Measurements from ENCODE around the gene VWF.
A peak's percentile ranks its signal among the peaks of the same experiment; 100 is the strongest.
"Not testable (repeated sequence)": the region's sequence is repeated elsewhere in the genome, so short reads cannot be mapped to it uniquely, and the experiment has no call there.

The VWF gene

DNA sequence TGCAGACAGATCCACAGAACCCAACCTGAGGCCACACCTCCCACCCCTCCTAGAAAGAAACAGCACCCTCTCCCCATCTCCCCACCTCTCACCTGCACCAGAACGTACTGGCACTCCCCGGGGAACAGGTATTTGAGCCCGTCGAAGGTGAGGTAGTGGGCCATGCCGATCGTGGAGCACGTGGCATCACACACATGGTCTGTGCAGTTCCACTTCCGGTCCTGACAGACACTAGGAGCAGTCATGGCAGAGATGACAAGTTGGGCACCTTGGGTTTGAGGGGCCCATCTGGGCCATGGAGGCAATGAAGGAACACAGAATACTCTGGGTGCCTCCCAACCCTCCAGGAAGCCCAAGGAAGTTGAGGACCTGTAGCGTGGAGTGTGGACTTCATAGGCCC, 89.9 kb downstream of the VWF start:
- DNase-seq (ENCODE audit: low read depth in 2 of 2) = no peak

DNA sequence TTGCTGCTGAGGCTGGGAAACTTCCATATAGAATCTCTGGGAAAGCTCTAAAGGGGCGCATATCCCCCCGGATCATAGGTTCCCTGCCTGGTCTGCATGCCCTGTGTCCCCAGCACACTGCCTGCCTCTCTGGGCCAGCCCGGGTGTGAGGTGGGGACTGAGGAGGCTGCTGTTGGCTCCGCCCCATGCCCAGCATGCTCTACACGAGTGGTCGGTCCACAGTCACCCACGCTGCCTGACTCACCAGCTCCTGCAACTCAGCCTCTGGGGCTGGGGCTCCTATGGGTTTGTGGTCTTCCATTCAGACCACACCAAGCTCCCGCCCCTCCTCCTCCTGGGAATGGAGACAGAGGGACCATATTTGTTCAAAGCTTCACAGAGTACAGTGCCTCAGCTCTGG, 90.9 kb downstream of the VWF start:
- no peak for DNase-seq (ENCODE audit: low read depth in 2 of 2)

DNA sequence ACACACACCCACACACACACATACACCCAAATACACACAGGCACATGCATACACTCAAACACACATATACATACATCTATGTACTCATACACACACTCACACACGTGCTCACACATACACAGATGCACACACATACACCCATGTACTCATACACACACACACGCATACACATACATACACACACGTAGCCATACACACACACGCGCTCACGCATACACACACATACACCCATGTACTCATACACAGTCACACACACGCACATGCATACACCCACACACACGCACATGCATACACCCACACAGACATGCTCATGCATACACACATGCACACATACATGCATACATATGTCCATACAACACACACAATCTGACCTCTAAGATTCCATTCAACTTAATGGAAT, 91.7 kb downstream of the VWF start:
- no peak for DNase-seq (ENCODE audit: low read depth in 2 of 2)

DNA sequence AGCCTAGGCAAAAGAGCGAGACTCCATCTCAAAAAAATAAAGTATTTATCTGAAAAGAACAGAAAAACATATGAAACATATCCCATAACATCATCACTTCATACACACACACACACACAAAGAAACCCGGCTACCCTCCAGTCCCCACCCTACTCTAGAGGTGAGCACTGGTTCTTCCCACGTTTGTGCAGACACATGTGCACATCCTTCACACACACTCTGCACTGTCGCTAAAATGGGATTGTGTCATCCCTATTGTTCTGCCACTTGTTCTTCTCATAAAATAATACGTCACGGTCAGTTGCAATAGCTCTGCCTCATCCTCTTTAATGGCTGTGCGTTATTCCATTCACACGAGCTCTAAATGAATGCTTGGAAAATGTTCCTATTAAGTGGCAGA, 93.5 kb downstream of the VWF start:
- no peak for DNase-seq (ENCODE audit: low read depth in 2 of 2)

DNA sequence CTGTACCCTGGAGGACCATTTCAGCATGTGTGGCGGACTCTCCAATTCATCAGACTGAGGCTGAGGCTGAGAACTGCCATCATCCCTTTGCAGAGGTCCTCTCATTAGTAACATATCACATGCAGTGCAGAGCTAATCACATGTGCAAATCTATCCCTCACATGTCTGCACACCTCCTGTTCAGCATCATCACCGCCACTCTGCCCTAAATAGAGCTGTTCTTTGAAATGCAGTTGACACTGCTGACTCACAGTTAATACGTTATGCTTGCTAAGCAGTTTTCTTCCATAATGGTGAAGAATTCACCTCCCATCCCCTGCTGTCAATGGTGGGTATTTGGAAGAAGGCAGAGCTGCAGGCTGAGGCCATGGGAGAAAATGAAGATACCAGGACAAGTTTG, 94.4 kb downstream of the VWF start:
- no peak for DNase-seq (ENCODE audit: low read depth in 2 of 2)

DNA sequence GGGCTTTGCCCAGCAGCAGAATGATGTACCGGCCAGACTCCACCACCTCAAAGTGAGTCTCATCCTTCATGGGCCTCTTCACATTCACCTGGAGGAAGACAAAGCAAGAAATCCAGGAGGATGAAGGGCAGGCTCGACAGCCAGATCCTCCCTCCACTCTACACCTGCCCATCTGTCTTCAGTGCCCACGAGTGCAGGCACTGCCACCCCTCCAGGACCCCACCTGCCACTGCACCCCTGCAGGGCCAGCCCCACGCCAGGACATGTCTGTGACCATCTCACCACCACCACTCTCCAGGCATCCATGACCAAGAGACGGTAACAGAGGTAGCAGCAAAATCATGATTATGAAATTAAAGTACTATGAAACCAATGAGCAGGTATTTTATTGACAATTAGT, 95.1 kb downstream of the VWF start:
- no peak for DNase-seq (ENCODE audit: low read depth in 2 of 2)

DNA sequence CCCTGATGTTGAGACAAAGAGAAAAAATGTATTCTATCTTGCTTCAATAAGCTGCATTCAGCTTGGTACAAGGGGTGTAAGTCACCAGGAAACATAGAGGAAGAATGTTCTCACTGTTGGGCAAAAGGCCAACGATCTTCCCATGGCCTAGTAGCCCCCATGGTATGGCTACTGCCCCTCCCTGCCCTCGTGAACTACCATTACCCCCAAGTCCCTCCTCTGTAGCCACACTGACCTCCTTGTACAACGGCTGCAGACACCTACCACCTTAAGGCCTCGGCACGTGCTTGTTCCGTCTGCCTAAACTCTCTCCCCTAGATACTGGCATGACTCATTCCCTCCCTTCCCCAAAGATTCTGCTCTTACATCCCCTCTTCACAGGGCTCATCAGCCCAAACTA, 97.5 kb downstream of the VWF start:
- DNase-seq (ENCODE audit: low read depth in 2 of 2) = no peak

DNA sequence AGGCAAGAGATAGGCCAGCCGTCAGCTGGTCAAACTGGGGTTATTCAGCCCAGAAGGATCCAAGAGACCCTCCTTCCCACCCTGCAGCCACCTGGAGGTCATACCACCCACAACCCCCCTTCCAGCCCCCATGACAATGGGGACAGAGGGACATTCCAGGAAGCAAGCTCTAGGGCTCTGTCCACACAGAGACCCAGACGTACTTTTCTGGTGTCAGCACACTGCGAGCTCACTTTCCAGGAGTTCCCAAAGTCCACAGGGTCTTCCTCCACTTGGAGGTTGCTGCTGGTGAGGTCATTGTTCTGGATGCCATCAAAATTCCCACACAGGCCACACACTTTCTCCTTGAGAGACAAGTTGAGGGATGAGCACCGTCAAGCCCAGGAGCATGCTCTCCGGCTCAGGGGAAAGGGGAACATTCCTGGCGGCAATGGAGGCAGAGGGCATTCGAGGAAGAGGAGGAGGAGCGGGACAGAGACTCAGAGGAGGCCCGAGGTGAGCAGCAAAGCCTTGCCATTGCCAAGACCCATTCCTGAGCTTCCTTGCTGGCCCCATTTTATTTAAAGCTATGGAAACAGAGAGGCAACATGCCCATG, 98.7 kb downstream of the VWF start:
- not testable (repeated sequence) for DNase-seq (ENCODE audit: low read depth in 2 of 2)

DNA sequence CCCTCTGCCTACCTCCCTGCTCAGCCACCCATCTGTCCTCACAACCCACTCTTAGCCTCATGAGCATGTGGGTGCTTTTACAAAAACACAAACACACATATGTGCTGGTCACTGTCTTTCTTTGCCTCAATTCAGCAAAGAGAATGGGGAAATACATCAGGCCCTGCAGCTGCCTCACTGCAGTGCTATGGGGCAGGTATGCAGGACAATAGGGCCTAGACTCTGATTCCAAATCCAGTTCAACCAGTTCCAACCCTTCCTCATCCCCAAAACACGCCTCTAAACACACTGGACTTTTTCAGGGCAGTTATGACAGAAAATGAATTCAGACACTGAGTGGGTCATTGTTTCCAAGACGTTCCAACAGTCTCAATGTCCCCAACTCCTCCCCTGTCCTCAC, 100.4 kb downstream of the VWF start:
- not testable (repeated sequence) for DNase-seq (ENCODE audit: low read depth in 2 of 2)

DNA sequence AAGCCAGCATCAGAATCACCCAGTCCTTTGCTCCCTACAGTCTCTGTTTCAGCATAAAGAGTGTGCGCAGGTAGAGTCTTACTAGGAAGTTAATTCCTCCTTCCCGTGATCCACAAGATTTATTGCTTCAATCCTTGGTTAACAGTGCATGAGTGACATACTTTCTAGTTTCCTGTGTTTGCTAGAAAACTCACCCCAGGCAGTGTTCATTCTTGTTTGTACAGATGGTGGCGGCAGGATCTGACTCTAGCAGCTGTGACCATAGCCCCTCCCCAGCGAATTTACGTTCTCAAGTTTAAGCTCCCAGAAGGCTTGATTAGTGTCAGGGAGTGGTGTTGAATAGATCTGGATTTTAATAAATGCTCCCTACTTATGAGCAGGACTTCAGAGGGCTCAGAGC, 103.5 kb downstream of the VWF start:
- DNase-seq (ENCODE audit: low read depth in 2 of 2) = no peak

DNA sequence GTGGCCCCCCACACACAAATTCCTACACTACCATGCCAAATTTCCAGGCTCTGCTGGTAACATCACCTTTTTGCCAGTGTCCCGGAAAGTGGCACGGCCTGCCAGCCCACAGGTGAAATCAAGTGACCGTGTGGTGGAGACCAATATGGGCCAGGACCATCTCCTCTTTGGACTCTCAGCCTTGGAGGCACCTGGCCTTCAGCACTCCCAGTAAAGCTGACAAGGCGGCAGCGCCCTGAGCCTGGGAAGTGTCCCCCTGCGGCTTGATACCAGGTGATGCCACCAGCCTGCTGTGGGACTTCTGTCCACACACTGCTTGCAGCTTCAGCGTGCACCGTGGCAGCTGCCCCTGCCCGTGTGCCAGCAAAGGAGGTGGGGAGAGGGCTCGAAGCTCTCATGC, 104.0 kb downstream of the VWF start:
- not testable (repeated sequence) for DNase-seq (ENCODE audit: low read depth in 2 of 2)

DNA sequence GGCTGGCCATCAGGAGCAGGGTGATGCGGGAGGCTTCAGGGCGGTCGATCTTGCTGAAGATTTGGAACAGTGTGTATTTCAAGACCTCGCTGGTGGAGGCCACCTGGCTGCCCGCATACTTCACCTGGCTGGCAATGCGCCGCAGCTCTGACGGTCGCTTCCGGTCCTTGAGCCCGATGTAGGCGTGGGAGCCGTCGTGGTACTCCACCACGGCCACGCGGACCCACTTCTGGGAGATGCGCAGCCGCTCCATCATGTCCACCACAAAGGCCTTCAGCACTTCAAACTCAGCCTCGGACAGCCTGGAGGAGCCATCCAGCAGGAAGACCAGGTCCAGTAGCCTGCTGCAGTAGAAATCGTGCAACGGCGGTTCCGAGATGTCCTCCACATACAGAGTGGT, 105.2 kb downstream of the VWF start:
- not testable (repeated sequence) for DNase-seq (ENCODE audit: low read depth in 2 of 2)

DNA sequence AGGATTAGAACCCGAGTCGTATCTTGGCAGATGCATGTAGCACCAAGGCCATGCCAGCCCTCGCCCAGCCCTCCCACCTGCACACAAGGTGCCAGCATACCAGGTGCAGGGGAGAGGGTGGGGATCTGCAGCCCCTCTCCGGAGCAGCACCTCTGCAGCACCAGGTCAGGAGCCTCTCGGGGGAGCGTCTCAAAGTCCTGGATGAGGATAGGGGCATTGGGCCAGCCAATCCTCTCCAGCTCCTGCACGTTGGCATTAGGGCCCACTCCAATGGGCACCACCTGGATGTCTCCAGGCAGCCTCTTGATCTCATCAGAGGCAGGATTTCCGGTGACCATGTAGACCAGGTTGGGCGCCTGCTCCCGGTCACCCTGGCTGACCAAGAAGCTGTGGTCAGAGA, 106.2 kb downstream of the VWF start:
- no peak for DNase-seq (ENCODE audit: low read depth in 2 of 2)

DNA sequence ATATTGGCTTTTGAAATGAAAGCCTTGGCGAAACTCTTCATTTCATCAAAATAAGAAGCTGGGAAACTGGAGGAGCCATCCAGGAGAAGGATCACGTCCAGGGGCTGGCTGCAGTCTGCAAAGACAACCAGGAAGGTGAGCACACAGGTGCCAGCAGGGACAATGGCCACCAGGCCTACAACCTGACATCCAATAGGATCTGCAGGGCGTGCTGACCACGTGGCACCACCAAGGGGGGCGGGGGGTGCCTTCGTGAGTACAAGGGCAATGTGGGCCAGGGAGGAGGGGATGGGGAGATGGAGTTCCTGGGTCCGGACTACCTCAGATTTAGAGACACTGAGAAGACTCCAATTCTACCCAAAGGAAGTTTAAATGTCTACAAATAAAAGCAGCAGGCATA, 107.7 kb downstream of the VWF start:
- DNase-seq (ENCODE audit: low read depth in 2 of 2) = no peak

DNA sequence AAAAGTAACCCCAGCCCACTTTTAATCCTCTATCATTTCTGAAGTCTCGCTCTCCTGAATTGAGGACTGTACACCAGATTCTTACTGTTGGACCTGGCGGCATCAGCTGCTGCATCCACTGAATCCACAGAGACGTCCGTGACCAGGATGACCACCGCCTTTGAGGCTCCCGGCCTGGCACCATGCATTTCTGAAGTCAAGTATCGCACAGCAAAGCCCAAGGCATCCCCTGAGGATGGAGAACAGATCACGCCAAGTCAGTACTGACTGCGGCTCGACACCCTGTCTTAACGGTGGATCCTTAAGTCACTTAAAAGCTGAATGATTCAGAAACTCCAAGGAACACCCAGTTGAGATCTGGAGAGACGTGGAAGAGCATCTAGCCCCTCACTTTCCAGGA, 108.5 kb downstream of the VWF start:
- not testable (repeated sequence) for DNase-seq (ENCODE audit: low read depth in 2 of 2)

DNA sequence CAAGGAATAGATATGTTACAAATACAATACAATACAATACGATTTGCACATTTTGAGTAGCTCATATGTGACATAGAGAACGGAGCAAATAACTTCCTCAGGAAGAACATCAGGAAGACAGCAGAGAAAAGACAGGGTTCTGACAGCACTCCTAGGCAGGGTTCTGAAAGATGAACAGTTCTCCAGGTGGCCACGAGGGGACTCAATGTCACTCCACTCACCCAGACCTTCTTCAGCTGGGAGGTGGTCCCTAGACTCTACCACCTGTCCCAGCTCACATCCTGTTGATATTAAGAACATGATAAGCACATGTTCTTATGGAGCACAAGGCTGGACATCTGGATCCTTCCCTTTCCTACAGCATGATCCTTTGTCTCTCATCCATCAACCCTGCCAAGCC, 109.2 kb downstream of the VWF start:
- not testable (repeated sequence) for DNase-seq (ENCODE audit: low read depth in 2 of 2)

DNA sequence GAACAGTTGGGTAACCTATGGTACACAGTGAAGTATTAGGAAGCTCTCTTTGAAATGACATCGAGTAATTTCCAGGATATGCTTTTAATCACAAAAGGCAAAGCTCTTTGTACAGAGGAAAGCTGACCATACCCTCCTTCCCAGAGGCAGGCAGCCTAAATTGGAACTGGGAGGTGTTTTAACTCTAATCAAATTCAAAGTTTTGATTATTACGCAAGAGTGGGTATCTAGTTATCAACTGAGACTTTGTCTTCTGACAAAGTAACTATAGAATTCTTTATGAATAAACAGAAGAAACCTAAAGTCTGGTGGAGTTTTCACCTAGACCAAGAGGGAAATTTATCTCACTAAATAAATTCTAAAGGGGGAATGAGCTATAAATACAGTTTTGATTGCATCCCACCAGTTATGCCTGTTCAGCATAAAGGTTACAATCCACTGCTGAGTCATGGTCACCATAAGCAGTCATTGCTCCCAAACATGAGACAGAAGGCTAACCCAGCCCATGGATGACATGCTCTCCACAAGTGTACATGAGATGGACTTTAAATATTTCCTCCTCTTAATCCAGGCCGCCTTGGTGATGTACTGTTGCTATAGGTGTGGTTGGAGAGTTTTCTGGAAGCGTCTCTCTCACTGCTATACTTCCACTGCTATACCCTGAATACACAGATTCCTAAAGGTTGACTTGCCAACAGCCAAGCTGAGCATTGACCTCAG, 113.7 kb downstream of the VWF start:
- DNase-seq (ENCODE audit: low read depth in 2 of 2) = not testable (repeated sequence)

DNA sequence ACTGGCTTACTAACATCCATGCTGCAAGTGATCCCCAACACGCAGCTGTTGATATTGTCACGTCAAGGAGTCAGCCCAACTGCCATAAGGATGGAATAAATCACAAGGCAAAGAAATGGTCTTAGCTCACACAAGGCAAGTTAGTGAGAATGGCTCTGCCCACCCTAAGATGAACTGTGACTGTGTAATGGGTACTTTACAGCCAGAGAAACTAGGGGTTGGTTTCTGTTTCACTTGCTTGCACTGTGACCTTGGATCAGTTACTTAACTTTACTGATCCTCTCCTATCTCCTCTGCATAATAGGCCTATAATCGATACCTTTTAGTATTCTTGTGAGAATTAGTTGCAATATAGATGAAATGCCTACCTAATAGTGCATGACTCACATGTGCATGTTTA, 127.2 kb downstream of the VWF start:
- DNase-seq (ENCODE audit: low read depth in 2 of 2) = no peak

DNA sequence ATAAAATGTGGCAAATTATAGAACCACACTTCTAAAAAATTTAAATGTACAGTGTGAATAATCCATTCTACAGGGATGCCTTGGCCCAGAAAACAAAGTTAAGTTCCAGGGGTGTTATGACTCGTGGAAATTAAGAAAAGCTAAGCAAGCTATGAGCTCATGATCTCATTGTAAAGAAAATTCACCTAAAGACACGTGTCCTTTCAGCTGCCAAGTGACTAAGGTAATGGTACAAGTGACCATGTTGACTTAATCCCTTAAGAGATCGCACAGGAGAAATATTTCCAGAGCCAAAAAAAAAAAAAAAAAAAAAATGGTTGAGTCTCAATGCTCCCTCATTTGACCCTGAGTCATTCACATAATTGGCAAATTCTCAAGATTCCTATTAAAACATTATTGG, 128.0 kb downstream of the VWF start:
- no peak for DNase-seq (ENCODE audit: low read depth in 2 of 2)

DNA sequence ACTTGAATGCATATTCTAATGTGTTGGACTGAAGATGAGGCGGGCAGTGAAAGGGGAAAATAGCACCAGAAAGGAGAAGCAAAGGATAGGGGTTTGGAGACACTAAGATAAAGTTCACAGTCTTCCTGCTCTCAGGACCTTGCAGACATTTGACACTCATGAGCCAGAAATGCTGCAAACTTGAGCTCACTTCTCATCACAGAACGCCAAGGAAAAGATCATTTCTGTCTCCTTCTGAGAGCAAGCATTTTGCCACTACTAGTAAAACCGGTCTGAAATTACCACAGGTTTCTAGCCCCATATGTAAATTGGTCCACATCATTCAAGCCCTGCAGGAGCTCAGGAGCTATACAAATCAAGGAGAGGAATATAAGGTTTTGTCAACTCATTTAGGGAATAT, 134.8 kb downstream of the VWF start:
- no peak for DNase-seq (ENCODE audit: low read depth in 2 of 2)

DNA sequence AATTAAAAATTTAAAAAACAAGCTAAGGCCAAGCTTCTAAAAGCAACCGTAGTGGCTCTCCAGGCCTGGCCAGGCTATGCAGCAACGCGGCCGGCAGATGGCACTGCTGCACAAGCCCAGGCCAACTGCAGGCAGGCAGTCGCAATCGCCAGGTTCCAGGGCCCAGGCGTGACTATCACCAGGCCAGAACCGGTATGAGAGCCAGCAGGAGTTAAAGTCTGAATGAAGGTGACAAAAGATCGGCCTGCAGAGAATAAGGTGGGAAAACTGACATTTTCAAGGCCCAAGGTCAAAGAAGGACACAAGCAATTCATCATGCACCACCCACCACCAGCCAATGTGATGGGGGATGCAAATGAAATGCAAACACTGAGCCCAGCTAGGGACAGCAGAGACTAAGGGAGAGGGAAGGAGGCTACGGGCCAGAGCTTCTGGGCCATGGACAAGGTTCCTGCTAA, 135.8 kb downstream of the VWF start:
- DNase-seq (ENCODE audit: low read depth in 2 of 2) = peak; percentile 46 to 67

DNA sequence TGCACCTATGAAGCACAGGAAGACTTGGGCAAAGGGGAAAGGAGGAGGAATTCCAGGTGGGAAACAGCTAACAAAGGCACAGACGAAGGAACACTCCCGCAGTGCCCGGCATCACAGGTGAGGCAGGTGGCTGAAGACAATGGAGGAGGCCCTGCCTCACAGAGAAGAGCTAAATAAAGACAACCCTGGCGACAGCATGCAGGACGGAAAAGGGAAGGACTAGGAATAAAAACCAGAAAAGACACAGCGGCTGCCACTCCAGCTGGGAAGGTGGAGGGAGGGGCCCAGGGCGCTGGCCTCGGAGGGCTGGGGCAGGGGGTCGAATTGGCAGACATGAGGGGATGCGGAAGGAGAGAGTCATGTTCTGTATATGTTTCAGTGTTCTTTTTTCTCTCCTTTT, 136.4 kb downstream of the VWF start:
- DNase-seq (ENCODE audit: low read depth in 2 of 2) = no peak

DNA sequence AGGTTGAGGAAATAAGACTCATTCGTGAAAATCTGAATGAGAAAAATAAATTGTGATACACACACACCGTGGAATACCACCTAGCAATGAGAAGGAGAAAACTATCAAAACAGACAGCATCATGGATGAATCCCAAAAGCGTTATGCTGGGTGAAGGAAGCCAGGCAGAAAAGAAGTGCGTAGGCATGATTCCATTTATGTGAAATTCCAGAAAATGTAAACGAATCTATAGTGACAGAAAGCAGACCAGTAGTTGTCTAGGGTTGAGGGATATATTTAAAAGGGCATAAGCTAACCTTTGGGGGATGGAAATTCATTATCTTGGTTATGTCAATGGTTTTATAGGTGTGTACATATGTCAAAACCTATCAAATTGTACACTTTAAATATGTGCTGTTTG, 136.9 kb downstream of the VWF start:
- DNase-seq (ENCODE audit: low read depth in 2 of 2) = no peak

DNA sequence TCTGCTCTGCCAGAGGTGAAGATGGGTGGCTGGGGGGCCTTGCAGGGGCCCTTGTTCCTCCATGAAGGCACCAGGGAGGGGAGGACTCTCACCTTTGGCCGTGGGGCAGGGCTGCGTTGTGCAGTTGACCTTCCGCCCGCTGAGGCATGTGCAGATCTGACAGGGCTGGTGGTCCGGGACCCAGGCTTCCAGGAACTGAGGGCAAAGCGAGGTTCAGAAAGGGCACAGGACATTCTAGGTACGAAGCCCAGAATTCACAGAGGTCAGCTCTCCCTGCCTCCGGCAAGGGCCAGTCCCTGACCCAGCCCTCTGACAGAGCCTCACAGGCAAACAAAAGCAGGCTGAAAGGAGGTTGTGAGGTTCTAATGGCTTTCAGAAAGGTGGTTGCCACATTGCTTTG, 139.0 kb downstream of the VWF start:
- DNase-seq (ENCODE audit: low read depth in 2 of 2) = no peak
